OCI-LY7 (cell line): ENCODE measurements around the gene MMP23B.

Source experiments
- CTCF ChIP-seq: fragments of 200-600 bp; sonication (generic); conservative IDR thresholded peaks from 2 replicates; pipeline ENCODE4 v1.5.1; 2014; ENCODE audit warnings: mild to moderate bottlenecking, antibody characterized with exemption, low read length, moderate library complexity, mixed read lengths
- EZH2phosphoT487 ChIP-seq: fragments of 200-600 bp; sonication (generic); IDR thresholded peaks from 2 replicates; pipeline ENCODE4 v1.6.1; 2018; ENCODE audit warnings: low read depth, borderline replicate concordance, mild to moderate bottlenecking, mixed run types, antibody characterized with exemption, low read length, moderate library complexity, mixed read lengths

GRCh38 chr1:1620433-1621139, 11.4 kb upstream of the MMP23B start:
- TF ChIP-seq CTCF (no peak), EZH2phosphoT487 (no peak)
